Mesangial cell (primary cell): Measurements from ENCODE around the gene PIGK. TPM values are rescaled to one million over a fixed set of nuclear protein-coding genes. Genes with fewer than 3 reads are reported as not detected.

ENCODE experiments used
- total RNA-seq: library from RNA; depleted of rRNA; stranded (reverse); fragments of >200 nt; gene quantifications from 2 replicates; pipeline ENCODE4 v1.2.3, GENCODE V29; 2015

PIGK gene
- 17.2 and 17.8 TPM in 2 replicates for total RNA-seq

GRCh38 chr1:77219166-77219887 lies at the start of gene PIGK:
Gene PIGK (minus strand): TSS chr1:77219430. CDS start chr1:77219402, 28 bp downstream.

Other genes with a start within 250 kb of the PIGK start
- gene AK5, start 62.6 kb upstream of the PIGK start, total RNA-seq: 6.8 and 8.0 TPM in 2 replicates